Epithelial cell of esophagus (primary cell): ENCODE data around the gene PALB2.
"Not testable (repeated sequence)": the region's sequence is repeated elsewhere in the genome, so short reads cannot be mapped to it uniquely, and the experiment has no call there.

Source experiments
- DNase-seq: peaks from one replicate; pipeline ENCODE4 v3.0.0; 2010; ENCODE audit warnings: low read depth
- H3K4me3 ChIP-seq: 2 replicates; pipeline ENCODE4 v1.5.1; 2011; ENCODE audit warnings: mild to moderate bottlenecking, low read length, control low read depth
- TF ChIP-seq, protein P1 (sequence below): IDR thresholded peaks from 2 replicates; pipeline ENCODE4 v1.5.1; 2011; ENCODE audit warnings: low read depth, mild to moderate bottlenecking, low read length, control low read depth, inconsistent platforms; ENCODE audit not compliant: insufficient read depth; ENCODE audit errors: missing control alignments

PALB2 gene

DNA sequence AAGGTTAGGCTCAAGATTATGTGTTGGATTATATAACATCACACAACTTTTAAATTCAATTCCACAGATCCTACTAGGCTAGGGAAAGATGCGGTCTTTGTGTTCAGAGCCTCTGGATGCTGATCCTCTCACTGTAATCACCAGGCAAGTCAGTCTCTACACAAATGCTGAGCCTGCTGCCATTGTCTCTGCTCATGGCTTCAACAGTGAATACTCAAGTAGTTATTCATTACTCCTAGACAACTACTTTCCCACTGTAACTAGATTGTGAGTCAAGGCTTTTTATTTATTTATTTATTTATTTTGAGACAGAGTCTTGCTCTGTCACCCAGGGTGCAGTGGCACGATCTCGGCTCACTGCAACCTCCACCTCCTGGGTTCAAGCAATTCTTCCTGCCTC lies 29.2 kb downstream of the PALB2 start:
- no peak overlapping the region for H3K4me3 ChIP-seq
- DNase-seq, result no peak
- TF ChIP-seq, protein P1, sequence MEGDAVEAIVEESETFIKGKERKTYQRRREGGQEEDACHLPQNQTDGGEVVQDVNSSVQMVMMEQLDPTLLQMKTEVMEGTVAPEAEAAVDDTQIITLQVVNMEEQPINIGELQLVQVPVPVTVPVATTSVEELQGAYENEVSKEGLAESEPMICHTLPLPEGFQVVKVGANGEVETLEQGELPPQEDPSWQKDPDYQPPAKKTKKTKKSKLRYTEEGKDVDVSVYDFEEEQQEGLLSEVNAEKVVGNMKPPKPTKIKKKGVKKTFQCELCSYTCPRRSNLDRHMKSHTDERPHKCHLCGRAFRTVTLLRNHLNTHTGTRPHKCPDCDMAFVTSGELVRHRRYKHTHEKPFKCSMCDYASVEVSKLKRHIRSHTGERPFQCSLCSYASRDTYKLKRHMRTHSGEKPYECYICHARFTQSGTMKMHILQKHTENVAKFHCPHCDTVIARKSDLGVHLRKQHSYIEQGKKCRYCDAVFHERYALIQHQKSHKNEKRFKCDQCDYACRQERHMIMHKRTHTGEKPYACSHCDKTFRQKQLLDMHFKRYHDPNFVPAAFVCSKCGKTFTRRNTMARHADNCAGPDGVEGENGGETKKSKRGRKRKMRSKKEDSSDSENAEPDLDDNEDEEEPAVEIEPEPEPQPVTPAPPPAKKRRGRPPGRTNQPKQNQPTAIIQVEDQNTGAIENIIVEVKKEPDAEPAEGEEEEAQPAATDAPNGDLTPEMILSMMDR, result no peak

GRCh38 chr16:23610905-23611304 lies 30.2 kb downstream of the PALB2 start:
- H3K4me3 ChIP-seq, DNase-seq: not testable (repeated sequence)

GRCh38 chr16:23609929-23610328 lies 31.2 kb downstream of the PALB2 start:
- no peak for DNase-seq
- TF ChIP-seq, protein P1, result no peak
- H3K4me3 ChIP-seq, result no peak overlapping the region

- no peak overlapping the region for H3K4me3 ChIP-seq
- TF ChIP-seq, protein P1, result no peak
- DNase-seq, result peak; percentile 83
Observed at GRCh38 chr16:23608194-23608593, 32.9 kb downstream of the PALB2 start.

DNA sequence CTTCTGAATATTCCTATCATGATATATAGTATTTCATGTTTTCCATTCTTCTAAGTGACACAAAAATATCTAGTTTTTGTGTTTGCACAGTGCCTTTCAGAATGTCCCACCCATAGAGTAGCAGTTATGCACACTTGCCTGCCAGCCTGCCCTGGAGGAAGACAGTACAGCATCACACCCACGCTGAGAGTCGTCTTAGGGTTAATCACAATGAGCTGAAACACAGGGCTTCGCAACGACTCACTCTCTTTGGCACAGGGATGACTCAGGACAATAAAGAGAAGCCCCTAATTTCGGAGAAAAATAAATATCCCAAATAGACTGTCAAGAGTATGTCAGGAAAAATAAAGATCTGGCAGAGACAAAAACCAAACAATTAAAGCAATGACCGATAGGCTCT lies 33.4 kb downstream of the PALB2 start:
- peak; percentile 45 for DNase-seq
- no peak overlapping the region for H3K4me3 ChIP-seq
- TF ChIP-seq, protein P1, result no peak

DNA sequence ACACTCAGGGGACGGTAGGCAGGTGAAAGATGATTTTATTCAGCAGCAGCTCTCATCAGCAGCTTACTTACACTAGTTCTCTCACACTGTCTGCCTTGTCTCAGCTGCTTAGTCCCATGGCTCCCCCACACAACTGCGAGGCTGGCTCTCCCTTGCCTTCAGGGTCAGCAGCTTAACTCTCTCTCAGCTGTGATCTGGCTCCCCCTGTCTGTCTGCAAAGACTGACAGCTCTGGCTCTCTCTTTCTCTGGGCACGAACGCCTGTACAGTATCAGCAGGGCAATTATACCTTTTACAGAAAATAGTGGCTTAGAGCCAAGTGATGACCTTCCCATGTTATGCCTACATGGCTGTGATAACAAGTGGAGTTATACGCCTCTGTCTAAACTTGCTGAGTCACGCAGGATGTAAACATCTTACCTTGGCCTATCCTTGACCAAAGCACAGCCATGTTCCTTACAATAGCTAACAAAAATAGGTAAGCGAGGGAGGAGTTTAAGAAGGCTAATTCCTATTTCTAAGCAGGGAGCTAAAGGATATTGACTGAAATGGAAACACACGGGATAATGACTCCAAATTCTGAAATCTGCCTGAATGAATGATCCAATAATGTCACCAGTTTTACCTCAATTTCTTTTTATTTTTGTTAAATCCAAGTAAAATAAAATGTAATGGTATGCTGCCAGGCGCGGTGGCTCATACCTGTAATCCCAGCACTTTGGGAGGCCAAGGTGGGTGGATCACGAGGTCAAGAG lies 43.9 kb downstream of the PALB2 start:
- peak; percentile 39 for DNase-seq
- H3K4me3 ChIP-seq, result no peak overlapping the region
- TF ChIP-seq, protein P1, result no peak

DNA sequence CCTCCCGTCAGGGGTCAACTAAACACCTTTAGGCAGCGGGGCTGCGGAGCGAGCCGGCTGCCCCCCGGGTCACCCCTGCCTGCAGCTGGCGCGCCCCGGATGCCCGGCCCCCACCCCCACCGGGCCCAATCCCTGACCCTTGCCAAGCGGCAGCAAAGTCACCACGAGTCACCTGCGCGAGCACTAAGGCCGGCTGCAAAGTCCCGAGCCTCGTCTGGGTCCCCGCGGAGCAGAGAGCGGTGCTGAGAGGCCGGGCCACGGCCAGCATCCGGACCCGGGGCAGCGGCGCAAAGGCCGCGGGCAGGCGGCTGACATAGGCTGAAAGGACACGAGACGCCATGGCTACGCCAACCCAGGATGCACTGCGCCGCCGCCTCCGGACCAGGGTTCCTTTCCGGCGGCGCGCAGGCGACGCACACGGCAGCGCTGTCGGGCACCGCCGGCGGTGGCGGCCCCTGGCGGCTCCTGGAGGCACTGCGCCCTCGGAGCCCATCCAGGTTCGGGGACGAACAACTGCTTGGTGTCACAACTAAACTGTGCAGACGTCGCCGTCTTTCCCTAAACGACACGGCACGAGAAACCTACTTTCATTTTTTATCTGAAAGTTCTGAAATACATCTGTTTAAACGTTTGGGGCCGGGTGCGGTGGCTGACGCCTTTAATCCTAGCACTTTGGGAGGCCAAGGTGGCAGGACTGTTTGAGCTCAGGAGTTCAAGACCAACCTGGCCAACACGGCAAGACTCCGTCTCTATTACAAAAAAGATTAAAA lies 45.0 kb downstream of the PALB2 start, which contains the start of gene NDUFAB1:
Gene NDUFAB1, minus strand, starts transcription at position 366 of the 770 bp plus-strand sequence. Its CDS starts 26 bp downstream, at position 340.
- peak within 1 kb of the TSS; percentile 91 for H3K4me3 ChIP-seq
- peak; percentile 92 for DNase-seq
- TF ChIP-seq, protein P1, result peak; percentile 60
